IPS DF 6.9 (cell line): ENCODE measurements around the gene TEF.

ENCODE experiments used
- DNase-seq: peaks from one replicate; pipeline ENCODE4 v3.0.0-alpha.2; 2013; ENCODE audit warnings: low read depth, low spot score
- H3K27ac ChIP-seq: one replicate; pipeline ENCODE4 v1.5.1; 2013; ENCODE audit warnings: low read length, control low read depth
- H3K27me3 ChIP-seq: 2 replicates; pipeline ENCODE4 v1.6.1; 2013; ENCODE audit warnings: mild to moderate bottlenecking, low read length; ENCODE audit not compliant: control insufficient read depth, insufficient read depth
- H3K36me3 ChIP-seq: 2 replicates; pipeline ENCODE4 v1.6.1; 2013; ENCODE audit warnings: low read length; ENCODE audit not compliant: control insufficient read depth, insufficient read depth
- H3K4me1 ChIP-seq: 2 replicates; pipeline ENCODE4 v1.6.1; 2013; ENCODE audit warnings: low read length; ENCODE audit not compliant: control insufficient read depth, insufficient read depth
- H3K4me3 ChIP-seq: 2 replicates; pipeline ENCODE4 v1.5.1; 2013; ENCODE audit warnings: mild to moderate bottlenecking, low read length
- H3K9me3 ChIP-seq: 2 replicates; pipeline ENCODE4 v1.6.1; 2013; ENCODE audit warnings: low read length, inconsistent platforms; ENCODE audit not compliant: control insufficient read depth, insufficient read depth
- WGBS: extraction: QIAGEN DNeasy Blood & Tissue Kit; methylation state at CpG from one replicate; pipeline ENCODE4 v1.1.7; 2013; ENCODE audit warnings: mixed read lengths, missing lambda C conversion rate; ENCODE audit not compliant: insufficient read length, insufficient coverage; 5-methylcytosine and 5-hydroxymethylcytosine counted together

The TEF gene

GRCh38 chr22:41403532-41404318 is 22.0 kb downstream of the TEF start:
- DNase-seq = peak; percentile 86

GRCh38 chr22:41405588-41405987 is 23.8 kb downstream of the TEF start:
- H3K4me1 ChIP-seq = no peaks in the 10 kb centered on the region
- H3K9me3 ChIP-seq = no peaks in the 10 kb centered on the region
- no peaks in the 10 kb centered on the region for H3K27me3 ChIP-seq
- H3K4me3 ChIP-seq = no peak overlapping the region
- no peak for DNase-seq
- no peak overlapping the region for H3K27ac ChIP-seq
- H3K36me3 ChIP-seq = no peaks in the 10 kb centered on the region
- WGBS = no CpG with 5 or more reads among the region's 8 CpGs

More at GRCh38 chr22:41403532-41404318, 22.0 kb downstream of the TEF start:
- Histone ChIP-seq H3K36me3 (no peaks in the 10 kb centered on the region), H3K27me3 (no peaks in the 10 kb centered on the region), H3K4me3 (no peak overlapping the region), H3K27ac (no peak overlapping the region), H3K4me1 (no peaks in the 10 kb centered on the region), H3K9me3 (no peaks in the 10 kb centered on the region)
- no CpG with 5 or more reads among the region's 18 CpGs for WGBS

- Histone ChIP-seq H3K4me1 (no peaks in the 10 kb centered on the region), H3K27me3 (no peaks in the 10 kb centered on the region), H3K27ac (no peak overlapping the region), H3K9me3 (no peaks in the 10 kb centered on the region), H3K4me3 (no peak overlapping the region), H3K36me3 (no peaks in the 10 kb centered on the region)
- DNase-seq = no peak
These were observed 24.7 kb downstream of the TEF start for GRCh38 chr22:41406410-41406809.

- Histone ChIP-seq H3K27ac (no peak overlapping the region), H3K27me3 (no peaks in the 10 kb centered on the region), H3K9me3 (no peaks in the 10 kb centered on the region), H3K4me3 (no peak overlapping the region), H3K4me1 (peaks cover 2% of the 10 kb centered on the region; the same call in 1 of the 2 replicates), H3K36me3 (no peaks in the 10 kb centered on the region)
- DNase-seq = no peak
- no CpG with 5 or more reads among the region's 3 CpGs for WGBS
These were observed 25.7 kb downstream of the TEF start for GRCh38 chr22:41407433-41407832.

- H3K4me1 ChIP-seq = peaks cover 2% of the 10 kb centered on the region
- no peaks in the 10 kb centered on the region for H3K27me3 ChIP-seq
- H3K27ac ChIP-seq = no peak overlapping the region
- no peak for DNase-seq
- H3K9me3 ChIP-seq = no peaks in the 10 kb centered on the region
- H3K4me3 ChIP-seq = no peak overlapping the region
- no CpG with 5 or more reads among the region's 8 CpGs for WGBS
- H3K36me3 ChIP-seq = no peaks in the 10 kb centered on the region
These were observed 26.9 kb downstream of the TEF start for GRCh38 chr22:41408665-41409064.

GRCh38 chr22:41410311-41410751 is 28.6 kb downstream of the TEF start:
- WGBS = no CpG with 5 or more reads among the region's 7 CpGs
- H3K4me1 ChIP-seq = peaks cover 7% of the 10 kb centered on the region
- H3K27ac ChIP-seq = no peak overlapping the region
- no peaks in the 10 kb centered on the region for H3K36me3 ChIP-seq
- DNase-seq = no peak
- H3K27me3 ChIP-seq = no peaks in the 10 kb centered on the region
- no peak overlapping the region for H3K4me3 ChIP-seq
- no peaks in the 10 kb centered on the region for H3K9me3 ChIP-seq

GRCh38 chr22:41411021-41411851 is 29.5 kb downstream of the TEF start:
- H3K9me3 ChIP-seq = no peaks in the 10 kb centered on the region

GRCh38 chr22:41415554-41415953 is 33.8 kb downstream of the TEF start:
- no peaks in the 10 kb centered on the region for H3K36me3 ChIP-seq
- peaks cover 7% of the 10 kb centered on the region for H3K4me1 ChIP-seq
- no peak overlapping the region for H3K27ac ChIP-seq
- no peak overlapping the region for H3K4me3 ChIP-seq
- DNase-seq = no peak
- H3K9me3 ChIP-seq = no peaks in the 10 kb centered on the region
- no CpG with 5 or more reads among the region's 4 CpGs for WGBS
- H3K27me3 ChIP-seq = no peaks in the 10 kb centered on the region

More at GRCh38 chr22:41411021-41411851, 29.5 kb downstream of the TEF start:
- no peak for DNase-seq
- Histone ChIP-seq H3K27me3 (no peaks in the 10 kb centered on the region), H3K4me1 (peaks cover 7% of the 10 kb centered on the region), H3K4me3 (no peak overlapping the region), H3K36me3 (no peaks in the 10 kb centered on the region), H3K27ac (no peak overlapping the region)
- WGBS = no CpG with 5 or more reads among the region's 11 CpGs

- Histone ChIP-seq H3K27me3 (no peaks in the 10 kb centered on the region), H3K36me3 (no peaks in the 10 kb centered on the region), H3K4me1 (peaks cover 5% of the 10 kb centered on the region), H3K27ac (no peak overlapping the region), H3K9me3 (no peaks in the 10 kb centered on the region), H3K4me3 (no peak overlapping the region)
- no peak for DNase-seq
- WGBS = no CpG with 5 or more reads among the region's 13 CpGs
These were observed 36.1 kb downstream of the TEF start for GRCh38 chr22:41417622-41418390.

- Histone ChIP-seq H3K36me3 (no peaks in the 10 kb centered on the region), H3K27ac (no peak overlapping the region), H3K27me3 (no peaks in the 10 kb centered on the region), H3K4me3 (no peak overlapping the region), H3K9me3 (no peaks in the 10 kb centered on the region), H3K4me1 (peaks cover 5% of the 10 kb centered on the region; the same call in 1 of the 2 replicates)
- no CpG with 5 or more reads among the region's 9 CpGs for WGBS
- DNase-seq = no peak
These were observed 37.0 kb downstream of the TEF start for GRCh38 chr22:41418717-41419116.
